Activated gamma-delta T cell (primary cell): ENCODE results near the gene UBALD2.
"Not testable (repeated sequence)": the region's sequence is repeated elsewhere in the genome, so short reads cannot be mapped to it uniquely, and the experiment has no call there.

Source experiments
- DNase-seq: peaks from one replicate; lab custom pipeline; 2025; lab: John Stamatoyannopoulos, UW

UBALD2 gene

DNA sequence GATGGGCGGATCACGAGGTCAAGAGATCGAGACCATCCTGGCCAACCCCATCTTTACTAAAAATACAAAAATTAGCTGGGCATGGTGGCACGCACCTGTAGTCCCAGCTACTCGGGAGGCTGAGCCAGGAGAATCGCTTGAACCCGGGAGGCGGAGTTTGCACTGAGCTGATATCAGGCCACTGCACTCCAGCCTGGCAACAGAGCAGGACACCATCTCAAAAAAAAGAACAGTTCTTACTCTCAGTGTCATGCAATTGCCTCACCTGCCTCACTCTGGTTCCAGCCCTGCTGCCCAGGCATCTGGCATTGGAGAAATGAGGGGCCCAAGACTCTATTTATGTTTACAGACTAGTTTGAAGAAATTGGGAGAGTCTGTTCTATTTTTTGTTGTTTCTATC lies 20.4 kb upstream of the UBALD2 start:
- DNase-seq: not testable (repeated sequence)

GRCh38 chr17:76246080-76247066 lies 18.8 kb upstream of the UBALD2 start:
- DNase-seq: no peak

DNA sequence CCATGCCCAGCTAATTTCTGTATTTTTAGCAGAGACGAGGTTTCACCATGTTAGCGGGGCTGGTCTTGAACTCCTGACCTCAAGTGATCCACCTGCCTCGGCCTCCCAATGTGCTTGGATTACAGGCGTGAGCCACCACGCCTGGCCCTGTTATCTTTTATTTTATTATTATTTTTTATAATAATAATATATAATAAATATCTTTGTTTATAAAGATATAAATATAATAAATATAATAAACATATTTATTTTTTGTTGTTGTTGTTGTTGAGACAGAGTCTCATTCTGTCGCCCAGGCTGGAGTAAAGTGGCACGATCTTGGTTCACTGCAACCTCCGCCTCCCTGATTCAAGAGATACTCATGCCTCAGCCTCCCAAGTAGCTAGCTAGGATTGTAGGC lies 17.8 kb upstream of the UBALD2 start:
- DNase-seq: no peak

GRCh38 chr17:76248013-76248782 lies 16.9 kb upstream of the UBALD2 start:
- no peak for DNase-seq

DNA sequence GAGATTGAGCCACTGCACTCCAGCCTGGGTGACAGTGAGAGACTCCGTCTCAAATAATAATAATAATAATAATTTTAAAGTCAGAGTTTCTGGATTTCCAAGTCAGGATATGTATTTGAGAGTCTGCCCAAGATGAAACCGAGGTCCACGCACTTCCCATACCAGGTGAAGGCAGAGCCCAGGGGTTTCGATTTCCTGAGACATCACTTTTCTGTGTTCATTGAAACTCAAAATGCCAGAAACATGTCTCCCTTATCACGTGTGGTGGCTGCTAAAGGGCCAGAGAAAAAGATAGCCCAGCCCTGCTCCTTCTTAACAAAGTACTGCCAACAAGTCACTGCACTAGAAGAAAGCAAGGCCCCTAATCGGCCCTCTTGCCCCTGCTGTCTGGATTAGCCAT lies 15.0 kb upstream of the UBALD2 start:
- DNase-seq: no peak

- no peak for DNase-seq
Observed at GRCh38 chr17:76251478-76252039, 13.6 kb upstream of the UBALD2 start.

DNA sequence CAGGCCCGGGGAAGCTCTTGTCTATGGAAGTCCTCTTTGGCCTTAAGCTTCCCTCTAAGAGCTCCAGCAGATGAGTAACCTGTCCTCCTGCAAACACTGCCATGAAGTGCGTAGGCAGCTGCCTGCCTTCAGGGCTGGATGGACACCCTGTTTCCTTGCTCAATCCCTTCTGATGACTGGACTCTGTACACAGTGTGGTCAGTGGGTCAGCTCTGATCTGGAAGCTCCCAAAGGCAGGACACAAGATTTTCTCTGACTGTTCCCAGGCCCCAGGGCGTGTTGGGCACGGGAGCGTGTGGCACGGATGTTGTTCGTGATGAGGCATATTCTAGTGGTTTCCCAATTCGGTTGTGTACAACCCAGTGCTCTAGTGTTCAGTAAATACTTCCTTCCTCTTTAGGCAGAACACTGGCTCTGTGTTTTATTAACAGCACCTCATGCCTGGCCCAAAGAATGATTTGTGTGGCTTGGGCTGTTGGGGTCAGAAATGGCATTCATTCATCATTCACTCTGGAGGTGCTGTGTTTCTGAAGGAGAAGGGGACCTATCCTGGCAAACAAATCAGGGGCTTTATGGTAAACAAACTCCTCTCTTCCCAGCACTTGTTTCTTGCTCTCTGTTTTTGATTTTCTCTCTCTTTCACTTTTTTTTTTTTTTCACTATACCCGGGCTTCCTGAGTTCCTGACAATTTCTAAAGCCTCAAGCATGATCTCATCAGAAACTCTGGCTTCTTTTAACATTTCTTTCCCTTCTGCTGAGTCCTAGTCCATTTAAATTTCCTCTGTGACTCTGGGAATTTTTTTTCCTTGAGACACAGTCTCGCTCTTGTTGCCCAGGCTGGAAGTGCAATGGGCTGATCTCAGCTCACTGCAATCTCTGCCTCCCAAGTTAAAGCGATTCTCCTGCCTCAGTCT lies 12.9 kb upstream of the UBALD2 start:
- DNase-seq: no peak

DNA sequence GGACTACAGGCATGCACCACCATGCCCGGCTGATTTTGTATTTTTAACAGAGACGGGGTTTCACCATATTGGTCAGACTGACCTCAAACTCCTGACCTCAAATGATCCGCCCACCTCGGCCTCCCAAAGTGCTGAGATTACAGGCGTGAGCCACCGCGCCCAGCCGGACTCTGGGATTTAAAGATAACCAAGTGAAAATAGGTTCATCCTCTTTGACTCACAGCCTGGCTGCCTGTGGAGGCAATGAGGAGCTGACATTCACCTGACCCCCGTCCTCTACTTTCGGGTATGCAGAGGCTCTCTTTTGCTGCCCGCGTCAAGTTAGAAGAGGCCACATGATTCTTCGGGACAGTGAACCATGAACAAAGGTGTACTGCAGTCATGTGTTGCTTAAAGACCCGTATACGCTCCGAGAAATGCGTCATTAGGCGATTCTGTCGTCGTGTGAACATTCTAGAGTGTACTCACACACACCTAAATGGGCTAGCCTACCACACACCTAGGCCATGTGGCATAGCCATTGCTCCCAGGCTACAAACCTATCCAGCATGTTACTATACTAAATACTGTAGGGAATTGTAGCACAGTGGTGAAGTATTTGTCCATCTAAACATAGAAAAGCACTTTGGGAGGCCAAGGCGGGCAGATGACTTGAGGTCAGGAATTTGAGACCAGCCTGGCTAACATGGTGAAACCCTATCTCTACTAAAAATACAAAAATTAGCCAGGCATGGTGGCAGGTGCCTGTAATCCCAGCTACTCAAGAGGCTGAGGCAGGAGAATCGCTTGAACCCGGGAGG lies 12.0 kb upstream of the UBALD2 start:
- not testable (repeated sequence) for DNase-seq

DNA sequence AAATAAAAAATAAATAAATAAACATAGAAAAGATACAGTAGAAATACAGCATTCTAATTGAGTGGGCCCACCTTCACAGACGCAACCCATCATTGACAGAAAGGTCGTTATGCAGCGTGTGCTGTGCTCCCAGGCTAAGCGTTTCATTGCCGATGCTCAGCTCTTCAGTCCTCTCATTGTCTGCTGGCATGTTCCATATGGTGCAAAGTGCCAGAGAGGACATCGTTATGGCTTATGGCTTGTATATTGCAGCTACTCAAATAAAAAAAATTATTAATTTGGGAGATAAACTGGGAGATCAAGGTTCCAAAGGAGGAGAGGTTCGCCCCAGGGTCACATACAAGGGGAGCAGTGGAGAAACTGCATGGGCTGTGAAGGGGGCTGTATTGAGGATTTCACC lies 11.3 kb upstream of the UBALD2 start:
- no peak for DNase-seq

- DNase-seq: no peak
Observed at GRCh38 chr17:76254275-76254674, 10.9 kb upstream of the UBALD2 start.

DNA sequence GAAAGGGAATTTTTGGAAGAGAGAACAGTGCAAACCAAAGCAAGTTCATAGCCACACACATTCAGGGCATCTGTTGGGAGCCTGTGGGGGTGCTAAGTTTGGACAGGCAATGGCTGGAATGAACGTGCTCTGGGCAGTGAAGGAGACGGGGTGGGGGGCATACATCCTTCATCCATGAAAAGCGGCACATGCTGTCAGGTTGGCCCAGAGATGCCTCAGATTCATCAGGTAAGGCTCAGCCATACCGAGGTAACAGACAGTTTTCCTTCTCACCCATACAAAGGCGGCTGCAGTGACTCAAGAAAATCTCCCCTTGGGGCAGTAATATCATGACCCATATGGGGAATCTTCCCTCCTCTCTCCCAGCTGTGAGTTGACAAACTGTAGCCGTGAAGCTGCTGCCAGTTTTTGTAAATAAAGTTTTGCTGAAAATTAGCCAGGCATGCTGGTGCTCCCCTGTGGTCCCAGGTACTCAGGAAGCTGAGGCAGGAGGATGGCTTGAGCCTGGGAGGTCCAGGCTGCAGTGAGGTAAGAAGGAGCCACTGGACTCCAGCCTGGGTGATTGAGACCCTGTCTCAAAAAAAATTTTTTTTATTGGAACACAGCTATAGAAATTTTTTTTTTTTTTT lies 9.2 kb upstream of the UBALD2 start:
- DNase-seq: no peak

- not testable (repeated sequence) for DNase-seq
Observed at GRCh38 chr17:76256430-76257050, 8.6 kb upstream of the UBALD2 start.

GRCh38 chr17:76260220-76260619 lies 4.9 kb upstream of the UBALD2 start:
- DNase-seq: no peak

DNA sequence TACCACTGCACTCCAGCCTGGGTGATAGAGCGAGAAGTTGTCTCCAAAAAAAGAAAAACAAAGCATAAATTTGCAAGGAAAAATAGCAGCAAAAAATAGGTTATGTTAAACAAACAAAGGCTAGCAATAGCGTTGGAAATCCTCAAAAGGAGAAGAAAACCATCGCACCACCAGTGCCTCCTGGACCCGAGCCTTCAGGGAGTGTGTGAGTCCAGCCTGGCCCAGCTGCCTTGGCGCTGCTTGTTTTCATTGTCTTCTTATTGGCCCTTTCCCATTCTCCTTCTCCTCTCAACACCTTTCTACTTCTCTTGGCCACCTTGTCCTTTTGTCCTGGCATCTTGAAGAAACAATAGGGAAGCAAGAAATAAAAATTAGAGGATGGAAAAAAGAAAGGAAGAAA lies 4.5 kb upstream of the UBALD2 start:
- no peak for DNase-seq

DNA sequence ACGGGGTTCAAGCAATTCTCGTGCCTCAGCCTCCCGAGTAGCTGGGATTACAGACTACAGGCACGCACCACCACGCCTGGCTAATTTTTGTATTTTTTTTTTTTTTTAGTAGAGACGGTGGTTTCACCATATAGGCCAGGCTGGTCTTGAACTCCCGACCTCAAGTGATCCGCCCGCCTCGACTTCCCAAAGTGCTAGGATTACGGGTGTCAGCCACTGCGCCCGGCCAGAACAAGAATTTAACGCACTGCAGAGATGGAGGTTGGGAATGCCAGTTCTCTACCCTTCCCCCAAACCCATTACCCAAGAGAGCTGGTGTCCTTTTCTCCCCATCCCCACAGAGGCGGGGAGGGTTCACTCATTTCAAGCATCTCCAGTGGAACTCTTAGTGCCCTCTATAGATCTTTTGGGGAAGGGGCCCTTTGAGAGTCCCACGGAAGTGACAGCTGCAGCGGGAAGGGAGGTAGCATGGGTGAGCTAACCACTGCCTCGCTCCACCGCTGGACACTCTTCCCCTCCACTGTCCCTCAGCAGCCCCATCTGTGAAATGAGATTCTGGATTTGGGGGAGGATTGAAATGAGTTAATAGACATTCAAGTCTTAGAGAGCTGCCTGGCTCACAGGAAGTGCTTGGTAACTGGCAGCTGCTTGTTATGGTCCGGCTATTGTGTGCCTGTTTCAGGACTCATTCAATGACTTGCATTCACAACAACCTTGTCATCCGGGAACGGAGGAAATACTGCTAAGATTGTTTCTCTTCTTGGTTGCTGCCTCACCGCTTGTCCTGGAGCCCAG lies 3.5 kb upstream of the UBALD2 start:
- no peak for DNase-seq

DNA sequence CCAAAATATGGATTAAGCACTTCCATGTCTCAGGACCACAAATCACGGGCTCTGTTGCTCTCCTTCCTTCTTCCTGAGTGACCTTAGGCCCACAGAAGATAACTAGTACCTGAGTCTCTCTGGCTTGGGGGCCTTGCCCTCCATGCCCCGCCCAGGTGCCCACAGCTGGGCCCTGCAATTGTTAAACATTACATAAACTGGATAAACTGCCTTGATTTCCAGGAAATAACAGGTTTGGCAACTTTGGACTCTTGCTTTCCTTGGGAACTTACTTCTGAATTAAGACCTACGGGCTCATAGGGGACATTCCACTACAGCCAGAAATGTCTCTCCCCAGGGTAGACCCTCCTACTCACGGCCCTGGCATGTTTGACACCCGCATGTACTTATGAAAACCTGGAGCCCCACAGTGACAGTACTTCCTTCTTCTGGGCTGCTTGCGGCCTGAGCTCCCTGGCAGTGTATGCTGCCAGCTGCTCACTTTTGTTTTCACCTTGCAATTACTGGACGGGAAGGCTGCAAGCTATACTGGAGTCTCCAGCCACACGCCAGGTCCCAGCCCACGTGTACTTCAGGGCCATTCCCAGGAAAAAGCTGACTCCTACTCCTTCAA lies 2.3 kb upstream of the UBALD2 start:
- no peak for DNase-seq

GRCh38 chr17:76263896-76264295 lies 1.3 kb upstream of the UBALD2 start:
- no peak for DNase-seq

GRCh38 chr17:76264425-76264754 lies 758 bp upstream of the UBALD2 start:
- DNase-seq: no peak
